Left ventricle myocardium inferior (tissue), 1 donor: Measurements from ENCODE around the gene ANKS1B. TPM values are rescaled to one million over a fixed set of nuclear protein-coding genes. Genes with fewer than 3 reads are reported as not detected.

ENCODE experiments used
- DNase-seq: peaks from one replicate; pipeline ENCODE4 v3.0.0-alpha.2; 2020
- H3K27ac ChIP-seq: fragments of 200-600 bp; replicated peaks from 2 replicates; pipeline ENCODE4 v1.8.0; 2021
- H3K27me3 ChIP-seq: fragments of 200-600 bp; 2 replicates; pipeline ENCODE4 v1.8.0; 2021; ENCODE audit warnings: low read depth
- H3K36me3 ChIP-seq: fragments of 200-600 bp; 2 replicates; pipeline ENCODE4 v1.8.0; 2021
- H3K4me1 ChIP-seq: fragments of 200-600 bp; 2 replicates; pipeline ENCODE4 v1.8.0; 2021
- H3K4me3 ChIP-seq: fragments of 200-600 bp; 2 replicates; pipeline ENCODE4 v1.8.0; 2021; ENCODE audit warnings: mild to moderate bottlenecking, moderate library complexity
- H3K9me3 ChIP-seq: fragments of 200-600 bp; replicated peaks from 2 replicates; pipeline ENCODE4 v1.8.0; 2021
- intact Hi-C: fragments of 100-400 bp; cut with micrococcal nuclease; formaldehyde crosslinking; loops from one replicate; pipeline ENCODE4 v1.11.0; 2022
- total RNA-seq: library from RNA; stranded (reverse); fragmentation: NEBNext Ultra II Directional; extraction: Animal tissue kit (Norgen Biotek cat#: 25700); gene quantifications from one replicate; pipeline ENCODE4 v1.2.1, GENCODE V29; 2021
- TF ChIP-seq, protein P1 (sequence below): fragments of 200-600 bp; IDR thresholded peaks from 2 replicates; pipeline ENCODE4 v1.8.0; 2021; ENCODE audit warnings: antibody characterized with exemption, mild to moderate bottlenecking, borderline replicate concordance
- donor health status: DM: no; HTN: yes; CAD: no; lungs with severe emphysema.

Gene ANKS1B
- total RNA-seq, 1 donor from 2014 or later = 1.6 TPM

DNA sequence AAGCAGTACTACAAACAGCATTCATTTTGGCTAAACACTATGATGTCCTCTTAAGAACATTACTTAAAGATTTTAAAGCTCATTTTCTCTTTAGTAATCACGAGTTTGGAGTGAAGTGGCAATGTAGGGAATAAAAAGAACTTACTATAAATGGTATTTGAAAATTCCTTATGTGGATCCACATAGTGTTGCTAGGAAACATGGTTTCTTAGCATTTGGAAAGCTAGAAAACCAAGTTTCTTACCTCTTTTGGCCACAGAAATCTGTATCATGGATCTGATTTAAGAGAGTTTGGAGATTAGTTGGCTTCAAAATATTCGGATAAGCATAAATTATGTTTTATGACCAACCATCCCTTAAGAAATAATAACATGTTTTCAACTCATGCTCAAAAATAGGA, 674.9 kb downstream of the ANKS1B start:
- Histone ChIP-seq H3K36me3 (no peaks in the 10 kb centered on the region), H3K4me3 (no peak overlapping the region), H3K27ac (no peak overlapping the region), H3K27me3 (no peaks in the 10 kb centered on the region), H3K4me1 (no peaks in the 10 kb centered on the region), H3K9me3 (peaks cover 37% of the 10 kb centered on the region)
- intact Hi-C loops = no loop called here
- TF ChIP-seq, protein P1, sequence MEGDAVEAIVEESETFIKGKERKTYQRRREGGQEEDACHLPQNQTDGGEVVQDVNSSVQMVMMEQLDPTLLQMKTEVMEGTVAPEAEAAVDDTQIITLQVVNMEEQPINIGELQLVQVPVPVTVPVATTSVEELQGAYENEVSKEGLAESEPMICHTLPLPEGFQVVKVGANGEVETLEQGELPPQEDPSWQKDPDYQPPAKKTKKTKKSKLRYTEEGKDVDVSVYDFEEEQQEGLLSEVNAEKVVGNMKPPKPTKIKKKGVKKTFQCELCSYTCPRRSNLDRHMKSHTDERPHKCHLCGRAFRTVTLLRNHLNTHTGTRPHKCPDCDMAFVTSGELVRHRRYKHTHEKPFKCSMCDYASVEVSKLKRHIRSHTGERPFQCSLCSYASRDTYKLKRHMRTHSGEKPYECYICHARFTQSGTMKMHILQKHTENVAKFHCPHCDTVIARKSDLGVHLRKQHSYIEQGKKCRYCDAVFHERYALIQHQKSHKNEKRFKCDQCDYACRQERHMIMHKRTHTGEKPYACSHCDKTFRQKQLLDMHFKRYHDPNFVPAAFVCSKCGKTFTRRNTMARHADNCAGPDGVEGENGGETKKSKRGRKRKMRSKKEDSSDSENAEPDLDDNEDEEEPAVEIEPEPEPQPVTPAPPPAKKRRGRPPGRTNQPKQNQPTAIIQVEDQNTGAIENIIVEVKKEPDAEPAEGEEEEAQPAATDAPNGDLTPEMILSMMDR = no peak
- DNase-seq = no peak

GRCh38 chr12:99302874-99303273, 681.9 kb downstream of the ANKS1B start:
- Histone ChIP-seq H3K27ac (no peak overlapping the region), H3K9me3 (peaks cover 13% of the 10 kb centered on the region), H3K36me3 (no peaks in the 10 kb centered on the region), H3K27me3 (no peaks in the 10 kb centered on the region), H3K4me3 (no peak overlapping the region), H3K4me1 (no peaks in the 10 kb centered on the region)
- TF ChIP-seq, protein P1 = no peak
- intact Hi-C loops = no loop called here
- no peak for DNase-seq

GRCh38 chr12:99287136-99287535, 697.6 kb downstream of the ANKS1B start:
- TF ChIP-seq, protein P1 = no peak
- no peak overlapping the region for H3K27ac ChIP-seq
- H3K9me3 ChIP-seq = peaks cover 41% of the 10 kb centered on the region
- H3K4me1 ChIP-seq = no peaks in the 10 kb centered on the region
- intact Hi-C loops = no loop called here
- no peak for DNase-seq
- no peak overlapping the region for H3K4me3 ChIP-seq
- no peaks in the 10 kb centered on the region for H3K27me3 ChIP-seq
- H3K36me3 ChIP-seq = no peaks in the 10 kb centered on the region

DNA sequence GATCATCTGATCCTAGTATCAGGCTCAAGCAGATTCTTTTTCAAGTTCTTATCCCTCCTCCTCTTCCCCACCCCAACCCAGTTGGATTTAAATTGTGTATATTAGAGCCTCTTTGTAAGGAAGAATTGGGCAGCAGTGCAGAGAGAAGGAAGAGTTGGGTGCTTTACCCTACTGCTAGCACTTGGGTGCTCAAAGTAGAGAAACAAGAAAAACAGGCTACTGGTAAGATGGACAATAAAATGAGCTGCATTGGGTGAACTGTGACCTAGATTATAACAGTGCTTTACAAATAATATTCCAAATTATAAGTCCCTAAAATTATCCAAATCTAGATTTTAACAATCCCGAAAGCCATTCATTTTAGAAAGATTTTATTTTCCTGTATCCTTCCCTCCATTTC, 700.6 kb downstream of the ANKS1B start:
- intact Hi-C loops = no loop called here
- TF ChIP-seq, protein P1 = no peak
- H3K27ac ChIP-seq = no peak overlapping the region
- H3K4me3 ChIP-seq = no peak overlapping the region
- peaks cover 11% of the 10 kb centered on the region for H3K9me3 ChIP-seq
- H3K4me1 ChIP-seq = no peaks in the 10 kb centered on the region
- DNase-seq = no peak
- no peaks in the 10 kb centered on the region for H3K27me3 ChIP-seq
- H3K36me3 ChIP-seq = no peaks in the 10 kb centered on the region

DNA sequence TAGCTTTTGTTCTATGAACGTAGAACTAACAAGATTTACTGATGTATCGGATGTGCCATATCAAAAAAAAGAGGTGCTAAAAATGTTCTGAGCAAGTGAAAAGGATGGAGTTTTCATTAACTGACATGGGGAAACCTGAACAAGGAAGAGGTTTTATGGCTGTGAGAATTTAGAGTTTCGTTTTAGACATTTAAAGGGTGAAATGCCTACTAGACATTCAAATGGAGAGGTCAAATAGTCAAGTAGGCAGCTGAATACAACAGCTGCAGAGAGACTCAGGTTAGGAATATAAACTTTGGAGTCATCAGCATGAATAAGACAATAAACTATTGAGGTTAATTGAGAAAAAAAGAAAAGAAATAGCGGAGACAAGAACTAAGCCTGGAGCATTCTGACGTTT, 702.1 kb downstream of the ANKS1B start:
- H3K27ac ChIP-seq = no peak overlapping the region
- no peak overlapping the region for H3K4me3 ChIP-seq
- no peaks in the 10 kb centered on the region for H3K4me1 ChIP-seq
- peaks cover 3% of the 10 kb centered on the region for H3K9me3 ChIP-seq
- TF ChIP-seq, protein P1 = no peak
- no peak for DNase-seq
- intact Hi-C loops = no loop called here
- no peaks in the 10 kb centered on the region for H3K27me3 ChIP-seq
- no peaks in the 10 kb centered on the region for H3K36me3 ChIP-seq

DNA sequence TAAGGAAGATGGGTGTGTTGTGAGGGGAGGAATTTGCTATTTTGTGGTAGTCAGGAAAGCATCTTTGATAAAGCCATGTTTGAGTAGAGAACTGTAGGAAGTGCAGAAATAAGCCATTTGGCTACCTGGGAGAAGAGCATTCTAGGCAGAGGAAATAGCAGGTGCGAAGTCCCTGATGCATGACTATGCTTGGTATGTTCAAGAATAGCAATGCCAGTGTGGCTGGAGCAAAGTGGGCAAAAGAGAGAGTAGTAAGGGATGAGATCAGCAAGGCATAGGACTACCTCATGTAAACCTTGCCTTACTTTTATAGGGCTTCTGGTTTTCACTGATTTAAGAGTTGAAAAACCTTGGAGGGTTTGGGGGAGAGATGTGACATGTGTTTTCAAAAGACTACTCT, 702.6 kb downstream of the ANKS1B start:
- Histone ChIP-seq H3K4me3 (no peak overlapping the region), H3K4me1 (no peaks in the 10 kb centered on the region), H3K27ac (no peak overlapping the region), H3K36me3 (no peaks in the 10 kb centered on the region), H3K9me3 (peaks cover under 1% of the 10 kb centered on the region), H3K27me3 (no peaks in the 10 kb centered on the region)
- intact Hi-C loops = no loop called here
- TF ChIP-seq, protein P1 = no peak
- no peak for DNase-seq
